ENCODE measurements around the gene CEP192.

- TF ChIP-seq CTCF (IDR thresholded peaks at IDR 0.05; ENCODE audit: low read length) (no peak), EZH2 (IDR thresholded peaks at IDR 0.05; ENCODE audit: borderline replicate concordance, low read length) (no peak)
Observed at GRCh38 chr18:13022644-13023043, 31.5 kb downstream of the CEP192 start.
